ENCODE results near the gene MPHOSPH10.

DNA sequence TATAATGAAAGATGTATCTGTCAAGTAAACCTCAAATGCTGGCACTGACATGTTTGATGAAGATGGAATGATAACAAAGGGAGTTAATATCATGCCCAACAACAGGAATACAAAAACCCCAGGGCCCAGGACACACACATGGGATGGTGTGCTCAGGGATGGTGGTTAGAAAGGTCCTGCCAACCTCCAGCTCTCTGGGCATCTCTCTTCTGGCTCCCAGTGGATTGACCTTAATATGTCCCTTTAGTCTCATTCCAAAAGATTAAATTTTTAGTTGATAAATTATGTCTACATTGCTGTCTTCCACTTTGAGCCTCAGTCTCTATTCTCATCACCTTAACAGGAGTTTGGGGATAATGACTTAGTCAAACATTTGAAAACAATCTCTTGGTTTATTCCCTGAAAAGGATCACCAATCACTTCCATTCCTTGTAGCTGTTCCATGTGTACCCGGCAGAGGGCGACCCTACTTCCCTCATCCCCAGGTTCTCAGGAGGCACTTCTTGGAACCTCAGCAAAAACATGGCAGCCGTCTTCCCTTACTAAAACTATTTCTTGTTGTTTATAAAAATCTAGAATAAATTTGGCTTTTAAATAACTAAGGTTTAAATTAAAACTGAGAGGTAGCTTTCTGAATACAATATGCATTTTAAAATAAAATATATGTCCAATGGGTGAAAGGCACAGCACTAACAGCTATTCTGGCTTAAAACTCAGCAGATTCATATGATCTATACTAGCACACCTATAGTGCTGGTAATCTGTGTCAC is 30.1 kb upstream of the MPHOSPH10 start:
- TF ChIP-seq, protein P1, sequence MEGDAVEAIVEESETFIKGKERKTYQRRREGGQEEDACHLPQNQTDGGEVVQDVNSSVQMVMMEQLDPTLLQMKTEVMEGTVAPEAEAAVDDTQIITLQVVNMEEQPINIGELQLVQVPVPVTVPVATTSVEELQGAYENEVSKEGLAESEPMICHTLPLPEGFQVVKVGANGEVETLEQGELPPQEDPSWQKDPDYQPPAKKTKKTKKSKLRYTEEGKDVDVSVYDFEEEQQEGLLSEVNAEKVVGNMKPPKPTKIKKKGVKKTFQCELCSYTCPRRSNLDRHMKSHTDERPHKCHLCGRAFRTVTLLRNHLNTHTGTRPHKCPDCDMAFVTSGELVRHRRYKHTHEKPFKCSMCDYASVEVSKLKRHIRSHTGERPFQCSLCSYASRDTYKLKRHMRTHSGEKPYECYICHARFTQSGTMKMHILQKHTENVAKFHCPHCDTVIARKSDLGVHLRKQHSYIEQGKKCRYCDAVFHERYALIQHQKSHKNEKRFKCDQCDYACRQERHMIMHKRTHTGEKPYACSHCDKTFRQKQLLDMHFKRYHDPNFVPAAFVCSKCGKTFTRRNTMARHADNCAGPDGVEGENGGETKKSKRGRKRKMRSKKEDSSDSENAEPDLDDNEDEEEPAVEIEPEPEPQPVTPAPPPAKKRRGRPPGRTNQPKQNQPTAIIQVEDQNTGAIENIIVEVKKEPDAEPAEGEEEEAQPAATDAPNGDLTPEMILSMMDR (IDR thresholded peaks at IDR 0.05), result peak; percentile 64 to 75 (median 72)
- no peak for TF ChIP-seq POLR2A (IDR thresholded peaks at IDR 0.05)

All from body of pancreas (tissue), 4 donors.